Ovary (tissue), 3 donors: ENCODE results near the gene ENO3.

Experiments
- EP300 ChIP-seq: sonication (generic); formaldehyde crosslinking; IDR thresholded peaks from one replicate; pipeline ENCODE4 v1.6.1; 2017; ENCODE audit warnings: antibody characterized with exemption
- POLR2A ChIP-seq: fragments of 450-650 bp; IDR thresholded peaks from one replicate; pipeline ENCODE4 v1.6.1; 2017; ENCODE audit warnings: antibody characterized with exemption, mild to moderate bottlenecking, moderate library complexity
- TF ChIP-seq, protein P1 (sequence below), 3 donors: fragments of 450-650 bp in 2 of 3; fragments of 200-600 bp in 1 of 3; IDR thresholded peaks; one replicate each; pipeline versions ENCODE4 v1.5.1 to v1.8.0; 2016 to 2022; ENCODE audit warnings: antibody characterized with exemption in 3 of 3, mild to moderate bottlenecking in 1 of 3
- donor health status: DM: no; HTN: no; CAD: no.

DNA sequence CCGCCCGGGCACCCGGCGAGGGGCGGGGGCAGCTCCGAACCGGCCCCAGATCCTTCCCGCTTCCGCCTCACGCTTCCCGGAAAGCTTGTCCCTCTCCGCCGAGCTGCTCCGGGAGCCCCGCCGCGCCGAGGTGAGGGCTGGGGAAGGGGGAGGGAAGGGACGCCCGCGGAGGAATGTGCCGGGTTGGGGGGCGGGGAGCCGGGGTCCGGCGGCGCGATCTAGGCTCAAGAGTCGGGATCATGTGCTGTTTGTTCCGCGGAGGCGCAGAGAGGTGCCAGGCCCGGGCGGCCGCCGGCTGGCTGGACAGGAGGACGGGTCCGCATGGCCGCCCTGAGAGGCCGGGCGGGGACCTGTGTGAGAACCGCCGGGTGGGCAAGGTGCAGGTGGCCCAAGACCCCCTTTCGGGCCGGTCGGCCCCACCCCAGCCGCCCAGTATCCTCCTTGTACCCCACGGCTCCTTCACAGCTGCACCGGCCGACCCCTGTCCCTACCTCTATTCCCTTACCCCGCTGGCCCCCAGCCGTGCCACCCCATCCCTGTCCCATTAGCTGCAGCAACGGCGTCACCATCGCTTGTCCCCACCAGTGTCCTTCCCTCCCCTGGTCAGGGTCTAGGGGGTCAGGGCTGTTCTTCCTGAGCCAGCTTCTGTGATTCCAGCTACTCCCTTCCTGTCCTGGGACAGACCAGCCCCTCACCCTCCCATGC, 47.3 kb downstream of the ENO3 start:
- TF ChIP-seq, protein P1, sequence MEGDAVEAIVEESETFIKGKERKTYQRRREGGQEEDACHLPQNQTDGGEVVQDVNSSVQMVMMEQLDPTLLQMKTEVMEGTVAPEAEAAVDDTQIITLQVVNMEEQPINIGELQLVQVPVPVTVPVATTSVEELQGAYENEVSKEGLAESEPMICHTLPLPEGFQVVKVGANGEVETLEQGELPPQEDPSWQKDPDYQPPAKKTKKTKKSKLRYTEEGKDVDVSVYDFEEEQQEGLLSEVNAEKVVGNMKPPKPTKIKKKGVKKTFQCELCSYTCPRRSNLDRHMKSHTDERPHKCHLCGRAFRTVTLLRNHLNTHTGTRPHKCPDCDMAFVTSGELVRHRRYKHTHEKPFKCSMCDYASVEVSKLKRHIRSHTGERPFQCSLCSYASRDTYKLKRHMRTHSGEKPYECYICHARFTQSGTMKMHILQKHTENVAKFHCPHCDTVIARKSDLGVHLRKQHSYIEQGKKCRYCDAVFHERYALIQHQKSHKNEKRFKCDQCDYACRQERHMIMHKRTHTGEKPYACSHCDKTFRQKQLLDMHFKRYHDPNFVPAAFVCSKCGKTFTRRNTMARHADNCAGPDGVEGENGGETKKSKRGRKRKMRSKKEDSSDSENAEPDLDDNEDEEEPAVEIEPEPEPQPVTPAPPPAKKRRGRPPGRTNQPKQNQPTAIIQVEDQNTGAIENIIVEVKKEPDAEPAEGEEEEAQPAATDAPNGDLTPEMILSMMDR (IDR thresholded peaks at IDR 0.05): no peak
- TF ChIP-seq POLR2A: peak; percentile 22
- no peak for TF ChIP-seq EP300
